ENCODE data around the gene BRINP3. TPM values are rescaled to one million over a fixed set of nuclear protein-coding genes. Genes with fewer than 3 reads are reported as not detected.

The BRINP3 gene
- total RNA-seq, 4 donors from 2014 or later: 0.20 TPM; not detected in 3

- TF ChIP-seq, protein P1, sequence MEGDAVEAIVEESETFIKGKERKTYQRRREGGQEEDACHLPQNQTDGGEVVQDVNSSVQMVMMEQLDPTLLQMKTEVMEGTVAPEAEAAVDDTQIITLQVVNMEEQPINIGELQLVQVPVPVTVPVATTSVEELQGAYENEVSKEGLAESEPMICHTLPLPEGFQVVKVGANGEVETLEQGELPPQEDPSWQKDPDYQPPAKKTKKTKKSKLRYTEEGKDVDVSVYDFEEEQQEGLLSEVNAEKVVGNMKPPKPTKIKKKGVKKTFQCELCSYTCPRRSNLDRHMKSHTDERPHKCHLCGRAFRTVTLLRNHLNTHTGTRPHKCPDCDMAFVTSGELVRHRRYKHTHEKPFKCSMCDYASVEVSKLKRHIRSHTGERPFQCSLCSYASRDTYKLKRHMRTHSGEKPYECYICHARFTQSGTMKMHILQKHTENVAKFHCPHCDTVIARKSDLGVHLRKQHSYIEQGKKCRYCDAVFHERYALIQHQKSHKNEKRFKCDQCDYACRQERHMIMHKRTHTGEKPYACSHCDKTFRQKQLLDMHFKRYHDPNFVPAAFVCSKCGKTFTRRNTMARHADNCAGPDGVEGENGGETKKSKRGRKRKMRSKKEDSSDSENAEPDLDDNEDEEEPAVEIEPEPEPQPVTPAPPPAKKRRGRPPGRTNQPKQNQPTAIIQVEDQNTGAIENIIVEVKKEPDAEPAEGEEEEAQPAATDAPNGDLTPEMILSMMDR (IDR thresholded peaks at IDR 0.05 in 4 of 5, conservative IDR thresholded peaks at IDR 0.05 in 1 of 5): no peak
- no peak for TF ChIP-seq POLR2A (IDR thresholded peaks at IDR 0.05)
- H3K4me1 ChIP-seq: peaks cover 6 to 7% of the 10 kb centered on the region in 2 donors
- ATAC-seq (no peak), DNase-seq (no peak)
- in situ Hi-C loops (cut with MboI; ENCODE audit: low sequenced_read_pairs in 4 of 4) (no loop called here), intact Hi-C loops (cut with DNase I; ENCODE audit: low total_unique reads) (no loop called here)
- peaks cover 12 to 40% (median 33%) of the 10 kb centered on the region in 3 donors for H3K27me3 ChIP-seq
- H3K4me3 ChIP-seq: no peak overlapping the region
- H3K27ac ChIP-seq: no peak overlapping the region
- H3K9me3 ChIP-seq: no peaks in the 10 kb centered on the region
- H3K36me3 ChIP-seq: no peaks in the 10 kb centered on the region
Observed at GRCh38 chr1:190475421-190476141, 2.1 kb downstream of the BRINP3 start.

DNA sequence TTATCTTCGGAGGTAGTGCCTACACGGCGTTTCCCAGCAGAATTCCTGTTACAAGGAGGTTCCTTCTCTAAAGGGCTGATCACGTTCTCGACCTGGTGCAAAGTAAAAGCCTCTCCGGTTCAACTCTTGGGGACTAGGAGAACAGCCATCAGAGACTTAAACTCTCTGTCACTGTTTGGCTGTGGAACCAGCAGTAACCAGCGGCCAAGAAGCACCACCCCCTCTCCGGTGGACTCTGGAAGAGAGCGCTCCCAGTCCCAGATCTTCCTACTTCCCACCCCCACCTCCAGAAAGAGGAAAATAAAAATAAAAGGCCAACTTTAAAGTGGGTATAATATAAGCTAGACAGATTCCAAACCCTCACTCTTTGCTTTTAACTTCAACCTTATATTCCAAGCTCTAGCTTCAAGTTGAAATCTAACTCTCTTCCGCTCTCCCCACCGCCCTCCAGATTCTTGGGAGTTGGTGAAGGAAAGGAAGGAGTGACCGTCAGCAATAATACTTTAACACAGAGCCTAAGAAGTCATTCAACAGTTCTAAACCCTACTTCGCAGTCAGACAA, 2.9 kb downstream of the BRINP3 start:
- Histone ChIP-seq H3K36me3 (no peaks in the 10 kb centered on the region), H3K4me1 (peaks cover 6 to 7% of the 10 kb centered on the region in 2 donors), H3K27me3 (peaks cover 12 to 40% (median 33%) of the 10 kb centered on the region in 3 donors), H3K27ac (no peak overlapping the region), H3K4me3 (no peak overlapping the region), H3K9me3 (no peaks in the 10 kb centered on the region)
- in situ Hi-C loops (cut with MboI; ENCODE audit: low sequenced_read_pairs in 4 of 4): no loop called here
- TF ChIP-seq, protein P1 (IDR thresholded peaks at IDR 0.05 in 4 of 5, conservative IDR thresholded peaks at IDR 0.05 in 1 of 5): no peak
- no peak for TF ChIP-seq POLR2A (IDR thresholded peaks at IDR 0.05)
- no peak for DNase-seq
- intact Hi-C loops (cut with DNase I; ENCODE audit: low total_unique reads): no loop called here
- ATAC-seq: no peak

- TF ChIP-seq, protein P1 (IDR thresholded peaks at IDR 0.05 in 4 of 5, conservative IDR thresholded peaks at IDR 0.05 in 1 of 5): no peak
- TF ChIP-seq POLR2A (IDR thresholded peaks at IDR 0.05): no peak
- intact Hi-C loops (cut with DNase I; ENCODE audit: low total_unique reads): no loop called here
- H3K4me3 ChIP-seq: no peak overlapping the region
Observed at GRCh38 chr1:190474010-190474409, 3.7 kb downstream of the BRINP3 start.

DNA sequence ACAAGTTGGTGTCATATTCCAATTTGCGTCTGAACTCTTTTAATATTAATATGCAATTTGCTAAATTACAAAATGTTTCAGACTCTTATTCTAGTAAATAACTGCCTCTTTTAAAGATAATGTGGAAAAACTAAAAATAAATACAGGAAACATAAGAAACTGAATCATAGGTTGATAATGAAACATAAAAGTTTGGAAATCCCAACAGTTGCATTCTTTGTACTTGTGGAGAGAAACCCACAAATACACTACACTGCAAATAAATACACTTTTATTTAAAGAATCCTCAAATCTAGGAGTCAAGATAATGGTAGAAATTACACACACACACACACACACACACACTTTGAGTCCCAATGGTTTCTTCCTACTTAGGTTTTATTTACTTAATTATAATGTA, 5.2 kb downstream of the BRINP3 start:
- H3K27ac ChIP-seq: no peak overlapping the region
- H3K4me1 ChIP-seq: no peaks in the 10 kb centered on the region
- H3K4me3 ChIP-seq: no peak overlapping the region
- no peaks in the 10 kb centered on the region for H3K9me3 ChIP-seq
- H3K36me3 ChIP-seq: no peaks in the 10 kb centered on the region
- no peak for TF ChIP-seq POLR2A (IDR thresholded peaks at IDR 0.05)
- TF ChIP-seq, protein P1 (IDR thresholded peaks at IDR 0.05 in 4 of 5, conservative IDR thresholded peaks at IDR 0.05 in 1 of 5): no peak
- in situ Hi-C loops (cut with MboI; ENCODE audit: low sequenced_read_pairs in 4 of 4): no loop called here
- DNase-seq (no peak), ATAC-seq (no peak)
- intact Hi-C loops (cut with DNase I; ENCODE audit: low total_unique reads): no loop called here
- H3K27me3 ChIP-seq: peaks cover 6 to 34% (median 20%) of the 10 kb centered on the region in 3 donors

More at GRCh38 chr1:190474010-190474409, 3.7 kb downstream of the BRINP3 start:
- ATAC-seq: no peak
- DNase-seq: no peak
- Histone ChIP-seq H3K27me3 (peaks cover 12 to 40% (median 33%) of the 10 kb centered on the region in 3 donors), H3K4me1 (peaks cover 5 to 6% of the 10 kb centered on the region in 2 donors), H3K36me3 (no peaks in the 10 kb centered on the region), H3K27ac (no peak overlapping the region), H3K9me3 (no peaks in the 10 kb centered on the region)
- in situ Hi-C loops (cut with MboI; ENCODE audit: low sequenced_read_pairs in 4 of 4): no loop called here

Data from gastrocnemius medialis (tissue), 4 donors.